Transverse colon (tissue), 3 donors: Measurements from ENCODE around the gene KIF5B.
"Not testable (repeated sequence)": the region's sequence is repeated elsewhere in the genome, so short reads cannot be mapped to it uniquely, and the experiment has no call there.

Source experiments
- EP300 ChIP-seq: sonication (generic); formaldehyde crosslinking; IDR thresholded peaks from one replicate; pipeline ENCODE4 v1.6.1; 2017; ENCODE audit warnings: antibody characterized with exemption, low read depth
- POLR2A ChIP-seq: fragments of 450-650 bp; IDR thresholded peaks from one replicate; pipeline ENCODE4 v1.6.1; 2016; ENCODE audit warnings: antibody characterized with exemption, mild to moderate bottlenecking, moderate library complexity
- TF ChIP-seq, protein P1 (sequence below), 5 experiments: fragments of 200-600 bp in 3 of 5; fragments of 450-650 bp in 2 of 5; sonication (generic) in 3 of 5; IDR thresholded peaks; 1 replicate in 2 of 5; 2 replicates in 3 of 5; pipeline ENCODE4 v1.5.1; 2016 to 2017; ENCODE audit warnings: antibody characterized with exemption in 5 of 5, inconsistent platforms in 3 of 5, mild to moderate bottlenecking in 2 of 5, moderate library complexity in 1 of 5

GRCh38 chr10:32053392-32053791 lies 2.8 kb downstream of the KIF5B start:
- TF ChIP-seq, protein P1, sequence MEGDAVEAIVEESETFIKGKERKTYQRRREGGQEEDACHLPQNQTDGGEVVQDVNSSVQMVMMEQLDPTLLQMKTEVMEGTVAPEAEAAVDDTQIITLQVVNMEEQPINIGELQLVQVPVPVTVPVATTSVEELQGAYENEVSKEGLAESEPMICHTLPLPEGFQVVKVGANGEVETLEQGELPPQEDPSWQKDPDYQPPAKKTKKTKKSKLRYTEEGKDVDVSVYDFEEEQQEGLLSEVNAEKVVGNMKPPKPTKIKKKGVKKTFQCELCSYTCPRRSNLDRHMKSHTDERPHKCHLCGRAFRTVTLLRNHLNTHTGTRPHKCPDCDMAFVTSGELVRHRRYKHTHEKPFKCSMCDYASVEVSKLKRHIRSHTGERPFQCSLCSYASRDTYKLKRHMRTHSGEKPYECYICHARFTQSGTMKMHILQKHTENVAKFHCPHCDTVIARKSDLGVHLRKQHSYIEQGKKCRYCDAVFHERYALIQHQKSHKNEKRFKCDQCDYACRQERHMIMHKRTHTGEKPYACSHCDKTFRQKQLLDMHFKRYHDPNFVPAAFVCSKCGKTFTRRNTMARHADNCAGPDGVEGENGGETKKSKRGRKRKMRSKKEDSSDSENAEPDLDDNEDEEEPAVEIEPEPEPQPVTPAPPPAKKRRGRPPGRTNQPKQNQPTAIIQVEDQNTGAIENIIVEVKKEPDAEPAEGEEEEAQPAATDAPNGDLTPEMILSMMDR (IDR thresholded peaks at IDR 0.05) = not testable (repeated sequence)
- TF ChIP-seq POLR2A, EP300: not testable (repeated sequence)
